ENCODE results near the gene KLHDC9. TPM values are rescaled to one million over a fixed set of nuclear protein-coding genes. Genes with fewer than 3 reads are reported as not detected.

Gene KLHDC9
- polyA plus RNA-seq, 1 experiment, result 5.8 TPM

- Histone ChIP-seq H3K36me3 (ENCODE audit: control insufficient read depth, insufficient read depth, low read length) (no peaks in the 10 kb centered on the region), H3K27me3 (ENCODE audit: control insufficient read depth, insufficient read depth, low read length) (no peaks in the 10 kb centered on the region), H3K4me3 (ENCODE audit: low read depth, low read length) (no peak overlapping the region)
- POLR2A ChIA-PET, result no interaction called here
- no peak for TF ChIP-seq CTCF (IDR thresholded peaks at IDR 0.05; ENCODE audit: insufficient read depth, low read depth, low read length)
- CTCF ChIA-PET, result interaction anchor here (1.1 to 12.3 kb wide), 4 partner anchors 24 to 85 kb away, joined by 5 to 132 read pairs (median 7); partner anchors contain the start of genes KLHDC9 and USF1
- no peak for DNase-seq (ENCODE audit: low read depth)
Measured at GRCh38 chr1:161072751-161073449, 25.3 kb upstream of the KLHDC9 start.

GRCh38 chr1:161073474-161074121, 24.6 kb upstream of the KLHDC9 start:
- Histone ChIP-seq H3K4me3 (ENCODE audit: low read depth, low read length) (no peak overlapping the region), H3K36me3 (ENCODE audit: control insufficient read depth, insufficient read depth, low read length) (no peaks in the 10 kb centered on the region), H3K27me3 (ENCODE audit: control insufficient read depth, insufficient read depth, low read length) (no peaks in the 10 kb centered on the region)
- TF ChIP-seq CTCF (IDR thresholded peaks at IDR 0.05; ENCODE audit: insufficient read depth, low read depth, low read length), result no peak
- ChIA-PET CTCF (interaction anchor here (1.0 to 12.3 kb wide), 3 partner anchors 23 to 86 kb away, joined by 3 to 132 read pairs (median 5); partner anchors contain the start of gene KLHDC9), POLR2A (no interaction called here)
- DNase-seq (ENCODE audit: low read depth), result no peak

GRCh38 chr1:161074676-161075368, 23.3 kb upstream of the KLHDC9 start:
- ChIA-PET POLR2A (no interaction called here), CTCF (interaction anchor here (12.3 kb wide), 1 partner anchor 22 kb away, joined by 132 read pairs; the partner anchor contains the start of gene KLHDC9)
- no peak for TF ChIP-seq CTCF (IDR thresholded peaks at IDR 0.05; ENCODE audit: insufficient read depth, low read depth, low read length)
- DNase-seq (ENCODE audit: low read depth), result no peak
- Histone ChIP-seq H3K27me3 (ENCODE audit: control insufficient read depth, insufficient read depth, low read length) (no peaks in the 10 kb centered on the region), H3K4me3 (ENCODE audit: low read depth, low read length) (no peak overlapping the region), H3K36me3 (ENCODE audit: control insufficient read depth, insufficient read depth, low read length) (no peaks in the 10 kb centered on the region)

- Histone ChIP-seq H3K36me3 (ENCODE audit: control insufficient read depth, insufficient read depth, low read length) (no peaks in the 10 kb centered on the region), H3K4me3 (ENCODE audit: low read depth, low read length) (no peak overlapping the region), H3K27me3 (ENCODE audit: control insufficient read depth, insufficient read depth, low read length) (no peaks in the 10 kb centered on the region)
- ChIA-PET CTCF (interaction anchor here (12.3 kb wide), 1 partner anchor 20 kb away, joined by 132 read pairs; the partner anchor contains the start of gene KLHDC9), POLR2A (no interaction called here)
- no peak for DNase-seq (ENCODE audit: low read depth)
- TF ChIP-seq CTCF (IDR thresholded peaks at IDR 0.05; ENCODE audit: insufficient read depth, low read depth, low read length), result no peak
Measured at GRCh38 chr1:161076410-161076809, 21.8 kb upstream of the KLHDC9 start.

- Histone ChIP-seq H3K27me3 (ENCODE audit: control insufficient read depth, insufficient read depth, low read length) (no peaks in the 10 kb centered on the region), H3K36me3 (ENCODE audit: control insufficient read depth, insufficient read depth, low read length) (no peaks in the 10 kb centered on the region), H3K4me3 (ENCODE audit: low read depth, low read length) (no peak overlapping the region)
- no peak for DNase-seq (ENCODE audit: low read depth)
- CTCF ChIA-PET, result interaction anchor here (12.3 kb wide), 1 partner anchor 19 kb away, joined by 132 read pairs; the partner anchor contains the start of gene KLHDC9
- POLR2A ChIA-PET, result no interaction called here
- no peak for TF ChIP-seq CTCF (IDR thresholded peaks at IDR 0.05; ENCODE audit: insufficient read depth, low read depth, low read length)
Measured at GRCh38 chr1:161077426-161077825, 20.7 kb upstream of the KLHDC9 start.
